Right atrium auricular region (tissue), 2 donors: Measurements from ENCODE around the gene RNF150. TPM values are rescaled to one million over a fixed set of nuclear protein-coding genes. Genes with fewer than 3 reads are reported as not detected.

ENCODE experiments used
- DNase-seq: peaks from one replicate; pipeline ENCODE4 v3.0.0-alpha.2; 2019; ENCODE audit warnings: low spot score
- H3K27ac ChIP-seq, 2 donors: fragments of 200-600 bp; sonication (generic); 1 replicate in 1 of 2; 2 replicates in 1 of 2; pipeline ENCODE4 v1.5.1; 2016 to 2019
- H3K27me3 ChIP-seq, 2 donors: fragments of 200-600 bp; sonication (generic); one replicate each; pipeline versions ENCODE4 v1.5.1 to v1.6.0; 2017 to 2019
- H3K36me3 ChIP-seq: fragments of 200-600 bp; sonication (generic); one replicate; pipeline ENCODE4 v1.5.1; 2016
- H3K4me1 ChIP-seq, 2 donors: fragments of 200-600 bp; sonication (generic); one replicate each; pipeline versions ENCODE4 v1.5.1 to v1.6.0; 2017 to 2019
- H3K4me3 ChIP-seq, 2 donors: fragments of 200-600 bp; sonication (generic); 1 replicate in 1 of 2; 2 replicates in 1 of 2; pipeline ENCODE4 v1.5.1; 2017 to 2019; ENCODE audit warnings: mild to moderate bottlenecking in 1 of 2, moderate library complexity in 1 of 2
- H3K9me3 ChIP-seq, 2 donors: fragments of 200-600 bp; sonication (generic); one replicate each; pipeline ENCODE4 v1.5.1; 2019
- CTCF ChIP-seq, 2 donors: fragments of 200-600 bp; sonication (generic); IDR thresholded peaks; one replicate each; pipeline ENCODE4 v1.5.1; 2019; ENCODE audit warnings: antibody characterized with exemption in 2 of 2
- total RNA-seq, 2 donors: library from RNA; depleted of rRNA; stranded (reverse); fragments of >200 nt; gene quantifications; one replicate each; pipeline ENCODE4 v1.1.0, GENCODE V29; 2016

RNF150 gene
- total RNA-seq, 2 donors from 2014 or later = 26.2 to 34.2 TPM

- peaks cover 0 to 12% of the 10 kb centered on the region in 2 donors for H3K4me1 ChIP-seq
- H3K4me3 ChIP-seq = no peak overlapping the region
- H3K27me3 ChIP-seq = no peaks in the 10 kb centered on the region
- DNase-seq = no peak
- no peaks in the 10 kb centered on the region for H3K9me3 ChIP-seq
- no peak overlapping the region for H3K27ac ChIP-seq
- H3K36me3 ChIP-seq = no peaks in the 10 kb centered on the region
- no peak for TF ChIP-seq CTCF (IDR thresholded peaks at IDR 0.05)
Observed at GRCh38 chr4:140865253-140866217, 267.7 kb downstream of the RNF150 start.

DNA sequence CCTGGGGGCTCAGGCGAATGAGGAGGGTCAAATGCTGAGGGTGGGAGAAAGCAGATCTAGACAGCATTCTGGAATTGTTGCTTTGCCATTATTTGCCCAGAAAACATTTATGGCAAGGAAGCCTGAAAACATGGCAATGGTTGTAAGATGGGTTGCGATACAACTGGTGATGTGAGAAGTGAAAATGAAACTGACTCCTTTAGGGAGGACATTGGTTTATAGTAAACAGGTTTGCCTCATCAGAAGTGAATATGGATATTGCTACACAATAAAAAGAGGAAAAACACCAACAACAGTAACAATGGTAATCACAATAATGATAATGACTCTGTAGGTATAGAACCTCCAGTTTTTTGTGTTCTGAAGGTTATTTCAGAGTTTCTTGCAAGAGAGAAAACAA is 270.1 kb downstream of the RNF150 start:
- no peak for DNase-seq

GRCh38 chr4:140862177-140862442 is 271.2 kb downstream of the RNF150 start:
- Histone ChIP-seq H3K4me3 (no peak overlapping the region), H3K9me3 (no peaks in the 10 kb centered on the region), H3K36me3 (no peaks in the 10 kb centered on the region), H3K4me1 (peaks cover 0 to 8% of the 10 kb centered on the region in 2 donors), H3K27ac (no peak overlapping the region), H3K27me3 (no peaks in the 10 kb centered on the region)
- no peak for TF ChIP-seq CTCF (IDR thresholded peaks at IDR 0.05)
- DNase-seq = no peak

More for the DNA sequence above, 270.1 kb downstream of the RNF150 start:
- Histone ChIP-seq H3K4me1 (peaks cover 0 to 9% of the 10 kb centered on the region in 2 donors), H3K27ac (no peak overlapping the region), H3K4me3 (no peak overlapping the region), H3K36me3 (no peaks in the 10 kb centered on the region), H3K9me3 (no peaks in the 10 kb centered on the region), H3K27me3 (no peaks in the 10 kb centered on the region)
- TF ChIP-seq CTCF (IDR thresholded peaks at IDR 0.05) = no peak

DNA sequence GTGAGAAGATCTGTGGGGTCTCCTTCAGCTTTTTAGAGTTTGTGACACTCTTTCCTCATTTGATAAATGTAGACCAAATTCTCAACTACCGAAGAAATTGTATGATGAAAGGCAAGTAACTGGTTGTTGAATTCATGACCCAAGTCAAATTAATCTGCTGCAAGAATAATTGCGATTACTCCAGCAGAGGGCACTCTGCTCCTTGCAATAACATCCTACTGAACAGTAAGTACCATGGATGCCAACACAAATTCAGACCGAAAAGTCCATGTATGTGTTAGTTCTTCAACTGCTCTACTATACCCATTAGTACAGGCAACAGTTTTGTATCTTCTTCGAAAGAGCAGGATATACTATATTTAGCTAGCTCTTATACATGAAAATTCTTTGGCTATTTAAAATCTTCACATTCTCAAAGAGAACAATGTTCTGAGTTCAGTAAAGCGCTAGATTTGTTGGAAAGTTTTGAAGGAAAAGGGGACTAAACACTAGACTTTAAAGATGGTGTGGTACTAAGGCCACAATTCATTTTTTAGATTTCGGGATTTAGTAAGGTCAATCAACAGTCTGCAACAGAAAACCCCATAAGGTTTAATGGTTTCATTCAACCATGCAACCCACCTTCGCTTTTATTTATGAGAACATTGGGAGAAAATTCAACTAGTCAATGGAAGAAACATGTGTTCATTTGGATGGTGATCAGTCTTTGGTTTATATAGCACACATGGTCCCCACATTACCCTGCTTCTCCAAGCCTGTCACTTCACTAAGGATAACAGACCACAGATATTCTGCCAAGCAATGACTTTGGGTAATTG is 271.7 kb downstream of the RNF150 start:
- peak; percentile 65 for DNase-seq
- H3K27ac ChIP-seq = no peak overlapping the region
- no peaks in the 10 kb centered on the region for H3K36me3 ChIP-seq
- no peaks in the 10 kb centered on the region for H3K27me3 ChIP-seq
- H3K4me3 ChIP-seq = no peak overlapping the region
- H3K4me1 ChIP-seq = peaks cover 0 to 9% of the 10 kb centered on the region in 2 donors
- H3K9me3 ChIP-seq = no peaks in the 10 kb centered on the region
- peak; percentile 55 to 81 for TF ChIP-seq CTCF (IDR thresholded peaks at IDR 0.05)

DNA sequence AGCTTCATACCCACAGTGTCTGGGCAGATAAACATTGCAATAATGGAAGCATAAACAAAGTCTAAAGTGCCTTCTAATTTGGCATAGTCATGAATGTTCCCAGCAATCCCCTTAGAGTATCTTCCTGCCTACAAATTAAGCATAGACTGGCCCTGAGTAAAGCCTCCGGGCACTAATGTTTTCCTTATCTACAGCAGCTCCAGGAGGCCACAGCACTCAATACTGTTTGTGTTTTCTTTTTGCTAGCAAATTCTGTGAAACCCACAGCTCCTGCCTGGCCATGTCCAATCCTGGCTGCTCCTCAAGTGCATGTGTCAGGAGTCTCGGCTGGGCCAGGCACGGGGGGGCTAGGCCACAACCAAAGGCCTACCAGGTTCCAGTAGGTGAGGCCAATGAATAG is 274.4 kb downstream of the RNF150 start:
- no peaks in the 10 kb centered on the region for H3K36me3 ChIP-seq
- peaks cover 0 to 12% of the 10 kb centered on the region in 2 donors for H3K4me1 ChIP-seq
- H3K9me3 ChIP-seq = no peaks in the 10 kb centered on the region
- no peak for DNase-seq
- no peak overlapping the region for H3K27ac ChIP-seq
- TF ChIP-seq CTCF (IDR thresholded peaks at IDR 0.05) = no peak
- H3K4me3 ChIP-seq = no peak overlapping the region
- no peaks in the 10 kb centered on the region for H3K27me3 ChIP-seq
